ENCODE data around the gene ITGBL1. TPM values are rescaled to one million over a fixed set of nuclear protein-coding genes. Genes with fewer than 3 reads are reported as not detected.
A peak's percentile ranks its signal among the peaks of the same experiment; 100 is the strongest.

ITGBL1 gene
- total and polyA plus RNA-seq, 8 donors = 0.63 to 9.5 (median 1.6) TPM

GRCh38 chr13:101621099-101621498 is 168.6 kb downstream of the ITGBL1 start:
- no peaks in the 10 kb centered on the region for H3K4me1 ChIP-seq
- no peak for TF ChIP-seq CTCF (IDR thresholded peaks at IDR 0.05)
- WGBS, 2 donors = 41 to 50% methylated on average over 2 of the region's 2 CpGs
- FAIRE-seq (no peak), ATAC-seq (no peak), DNase-seq (no peak)
- no peaks in the 10 kb centered on the region for H3K27me3 ChIP-seq
- H3K36me3 ChIP-seq = no peaks in the 10 kb centered on the region
- H3K9me3 ChIP-seq = no peaks in the 10 kb centered on the region
- intact Hi-C loops (cut with DNase I) = no loop called here
- H3K4me3 ChIP-seq = no peak overlapping the region
- H3K27ac ChIP-seq = no peak overlapping the region

GRCh38 chr13:101623470-101624209 is 171.2 kb downstream of the ITGBL1 start:
- intact Hi-C loops (cut with DNase I) = no loop called here
- DNase-seq = no peak
- Histone ChIP-seq H3K27me3 (no peaks in the 10 kb centered on the region), H3K4me1 (no peaks in the 10 kb centered on the region), H3K9me3 (no peaks in the 10 kb centered on the region), H3K4me3 (no peak overlapping the region), H3K36me3 (no peaks in the 10 kb centered on the region), H3K27ac (peak overlapping the region in 1 of 4 donors; percentile 47)
- peak in 1 of 4 donors; percentile 12 for ATAC-seq
- 61 to 68% methylated on average over 2 of the region's 2 CpGs for WGBS, 2 donors
- FAIRE-seq = no peak
- TF ChIP-seq CTCF (IDR thresholded peaks at IDR 0.05) = no peak

GRCh38 chr13:101624210-101624922 is 171.9 kb downstream of the ITGBL1 start:
- 48% methylated on average over 8 of the region's 8 CpGs for WGBS, 2 donors
- intact Hi-C loops (cut with DNase I) = no loop called here
- peak overlapping the region in 1 of 4 donors; percentile 47 for H3K27ac ChIP-seq
- no peak for DNase-seq
- no peak for FAIRE-seq
- TF ChIP-seq CTCF (IDR thresholded peaks at IDR 0.05) = no peak
- no peaks in the 10 kb centered on the region for H3K36me3 ChIP-seq
- no peaks in the 10 kb centered on the region for H3K4me1 ChIP-seq
- no peaks in the 10 kb centered on the region for H3K27me3 ChIP-seq
- peak in 3 of 4 donors; percentile 42 to 77 (median 64) for ATAC-seq
- H3K9me3 ChIP-seq = no peaks in the 10 kb centered on the region
- H3K4me3 ChIP-seq = no peak overlapping the region

- ATAC-seq (peak in 2 of 4 donors; percentile 24 to 58), FAIRE-seq (no peak), DNase-seq (no peak)
- 38 to 50% methylated on average over 3 of the region's 3 CpGs for WGBS, 2 donors
- Histone ChIP-seq H3K9me3 (no peaks in the 10 kb centered on the region), H3K4me3 (no peak overlapping the region), H3K27me3 (no peaks in the 10 kb centered on the region), H3K4me1 (no peaks in the 10 kb centered on the region), H3K27ac (peak overlapping the region in 1 of 4 donors; percentile 47), H3K36me3 (no peaks in the 10 kb centered on the region)
- no peak for TF ChIP-seq CTCF (IDR thresholded peaks at IDR 0.05)
- intact Hi-C loops (cut with DNase I) = no loop called here
Measured at GRCh38 chr13:101624981-101625380, 172.5 kb downstream of the ITGBL1 start.

Measured in pancreas (tissue), 10 donors.